SK-MEL-5 (cell line): Measurements from ENCODE around the gene C1orf174. TPM values are rescaled to one million over a fixed set of nuclear protein-coding genes. Genes with fewer than 3 reads are reported as not detected.

ENCODE experiments used
- DNase-seq: peaks from one replicate; pipeline ENCODE4 v3.0.0-alpha.2; 2016; ENCODE audit warnings: low read depth, low spot score
- in situ Hi-C: cut with HindIII; loops from 2 replicates; pipeline ENCODE4 v1.10.0; 2016; ENCODE audit warnings: low sequenced_read_pairs, high pct_unique_total_duplicates, low pct_unique_long_range_greater_than_20kb
- polyA plus RNA-seq, 2 experiments: library from polyadenylated mRNA; depleted of rRNA; stranded (reverse); fragments of >200 nt; gene quantifications; 2 replicates each; pipeline ENCODE4 v1.2.3, GENCODE V29; 2015
- total RNA-seq: library from RNA; depleted of rRNA; stranded (reverse); fragments of >200 nt; shearing (Covaris generic); gene quantifications from 2 replicates; pipeline ENCODE4 v1.2.3, GENCODE V29; 2014; rRNA removed

The C1orf174 gene
- 21.7 and 24.1 TPM in 2 replicates for total RNA-seq
- 24.3 and 26.3 TPM in 2 replicates for polyA plus RNA-seq (2015; cell fraction: cytosol; rRNA removed)
- polyA plus RNA-seq (2015; cell fraction: nucleus; rRNA removed) = 27.2 and 32.2 TPM in 2 replicates

GRCh38 chr1:3900150-3900968, at the start of gene C1orf174:
Gene C1orf174 (minus strand): TSS chr1:3900272. CDS start chr1:3900186, 86 bp downstream.
- DNase-seq = peak; percentile 97
- in situ Hi-C loops = no loop called here

GRCh38 chr1:3948344-3948743, 48.3 kb upstream of the C1orf174 start:
- no peak for DNase-seq
- in situ Hi-C loops = no loop called here

GRCh38 chr1:3945916-3946840, 46.1 kb upstream of the C1orf174 start:
- no peak for DNase-seq
- in situ Hi-C loops = no loop called here

- in situ Hi-C loops = no loop called here
- no peak for DNase-seq
These were observed 45.1 kb upstream of the C1orf174 start for GRCh38 chr1:3945222-3945621.

- in situ Hi-C loops = no loop called here
- no peak for DNase-seq
These were observed 44.6 kb upstream of the C1orf174 start for GRCh38 chr1:3944578-3945125.

GRCh38 chr1:3943806-3944577, 43.9 kb upstream of the C1orf174 start:
- in situ Hi-C loops = no loop called here
- no peak for DNase-seq

GRCh38 chr1:3943123-3943431, 43.0 kb upstream of the C1orf174 start:
- in situ Hi-C loops = no loop called here
- no peak for DNase-seq

- in situ Hi-C loops = no loop called here
- DNase-seq = no peak
These were observed 42.5 kb upstream of the C1orf174 start for GRCh38 chr1:3942416-3943122.

- no peak for DNase-seq
- in situ Hi-C loops = no loop called here
These were observed 40.8 kb upstream of the C1orf174 start for GRCh38 chr1:3940754-3941345.

GRCh38 chr1:3940081-3940753, 40.1 kb upstream of the C1orf174 start:
- in situ Hi-C loops = no loop called here
- no peak for DNase-seq

- peak; percentile 26 for DNase-seq
- in situ Hi-C loops = no loop called here
These were observed 39.4 kb upstream of the C1orf174 start for GRCh38 chr1:3939242-3940080.

GRCh38 chr1:3932156-3932919, 32.3 kb upstream of the C1orf174 start:
- in situ Hi-C loops = no loop called here
- DNase-seq = no peak

- in situ Hi-C loops = no loop called here
- no peak for DNase-seq
These were observed 31.2 kb upstream of the C1orf174 start for GRCh38 chr1:3931007-3931912.
